Coronary artery (tissue), 2 donors: ENCODE measurements around the gene LPXN.

Experiments
- DNase-seq: peaks from one replicate; pipeline ENCODE4 v3.0.0-alpha.2; 2017; ENCODE audit warnings: low spot score
- H3K27ac ChIP-seq, 2 donors: fragments of 200-600 bp; sonication (generic); one replicate each; pipeline ENCODE4 v1.5.1; 2016 to 2019
- H3K4me3 ChIP-seq: fragments of 200-600 bp; sonication (generic); 2 replicates; pipeline ENCODE4 v1.5.1; 2016; ENCODE audit warnings: mild to moderate bottlenecking, moderate library complexity
- CTCF ChIP-seq: fragments of 200-600 bp; sonication (generic); IDR thresholded peaks from one replicate; pipeline ENCODE4 v1.5.1; 2019; ENCODE audit warnings: antibody characterized with exemption

Gene LPXN

DNA sequence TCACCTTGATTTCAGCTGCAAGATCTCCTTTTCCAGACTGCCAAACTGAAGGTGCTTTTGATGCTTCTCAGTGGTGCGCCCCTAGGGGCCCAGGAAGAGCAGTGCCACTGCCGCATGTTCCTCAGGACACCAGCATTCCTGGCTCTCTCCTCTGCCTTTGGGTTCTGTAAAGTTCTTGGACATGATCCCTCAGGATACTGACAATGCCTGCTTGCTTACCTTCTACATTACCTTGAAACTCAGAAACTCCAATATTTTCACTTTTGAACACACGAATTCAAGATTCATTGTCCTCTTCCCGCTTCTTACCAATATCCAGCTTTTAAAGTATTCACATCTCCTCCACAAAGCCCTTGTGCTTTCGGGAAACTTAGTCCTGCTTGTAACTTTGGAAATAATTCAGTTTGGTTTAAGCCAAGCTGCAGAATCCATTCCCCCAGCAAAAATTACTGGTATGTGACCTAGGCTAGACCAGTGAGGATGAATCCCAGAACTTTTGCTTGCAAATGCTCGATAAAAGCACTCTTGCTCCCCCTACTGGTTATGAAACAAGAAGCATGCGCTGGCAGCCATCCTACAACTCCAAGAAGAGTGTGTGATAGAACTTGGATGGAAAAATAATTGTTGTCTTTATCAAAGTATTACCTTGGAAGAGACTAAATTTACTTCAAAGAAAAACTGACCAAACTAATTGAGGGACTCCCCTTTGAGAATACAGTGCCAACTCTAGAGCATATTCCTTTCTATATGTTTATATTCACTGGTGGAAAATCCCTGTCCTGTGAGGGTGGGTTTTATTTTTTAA lies 51.2 kb downstream of the LPXN start:
- Histone ChIP-seq H3K27ac (peak overlapping the region in 1 of 2 donors; percentile 32), H3K4me3 (peak overlapping the region; percentile 40)
- peak; percentile 74 for DNase-seq
- no peak for TF ChIP-seq CTCF

DNA sequence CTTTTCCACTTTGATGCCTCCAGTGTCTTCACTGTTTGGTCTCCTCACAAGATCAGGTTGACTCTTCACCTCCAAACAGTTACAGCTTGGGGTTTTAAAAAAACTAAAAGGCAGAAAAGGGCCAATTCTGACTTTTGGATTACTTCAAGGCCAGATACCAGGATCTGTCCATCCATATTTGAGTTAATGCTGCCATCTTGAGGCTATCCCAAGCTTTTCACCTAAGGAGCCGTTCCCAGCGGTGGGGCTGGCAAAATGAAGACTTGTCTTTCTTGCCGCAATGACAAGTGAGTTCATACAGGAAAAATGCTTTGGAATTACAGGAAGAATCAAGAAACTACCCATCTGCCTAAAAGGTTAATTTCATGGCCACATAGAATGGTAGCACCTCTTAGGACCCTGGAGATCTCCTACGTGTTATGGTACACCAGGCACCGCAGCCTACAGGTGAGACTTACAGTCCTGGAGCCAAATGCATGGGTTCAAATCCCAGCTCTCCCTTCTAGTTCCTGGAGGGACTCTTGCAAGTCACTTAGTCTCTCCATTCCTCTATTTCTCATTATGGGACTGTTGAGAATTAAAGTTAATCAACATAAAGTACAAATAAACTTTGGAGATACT lies 61.8 kb downstream of the LPXN start:
- no peak for DNase-seq
- Histone ChIP-seq H3K27ac (no peak overlapping the region), H3K4me3 (no peak overlapping the region)
- peak; percentile 34 for TF ChIP-seq CTCF

- TF ChIP-seq CTCF: no peak
Observed at GRCh38 chr11:58511636-58512035, 64.0 kb downstream of the LPXN start.

DNA sequence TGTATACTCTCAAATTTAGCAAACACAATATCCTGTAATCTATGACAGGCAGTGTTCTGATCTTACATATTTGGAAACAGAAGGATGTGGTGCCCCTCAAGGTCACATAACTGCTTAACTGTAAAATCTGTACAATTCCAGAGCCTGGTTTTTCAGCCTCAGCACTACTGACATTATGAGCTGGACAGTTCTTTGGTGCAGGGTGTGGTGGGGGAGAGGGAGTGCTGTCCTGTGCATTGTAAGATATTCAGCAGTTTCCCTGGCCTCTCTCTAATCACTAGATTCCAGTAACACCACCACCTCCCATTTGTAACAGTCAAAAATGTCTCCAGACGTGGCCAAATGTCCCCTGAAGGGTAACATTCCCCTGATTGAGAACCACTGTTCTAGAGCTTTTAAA lies 65.9 kb downstream of the LPXN start:
- TF ChIP-seq CTCF: no peak
- Histone ChIP-seq H3K4me3 (no peak overlapping the region), H3K27ac (no peak overlapping the region)
- DNase-seq: no peak

More at GRCh38 chr11:58511636-58512035, 64.0 kb downstream of the LPXN start:
- no peak for DNase-seq
- Histone ChIP-seq H3K27ac (no peak overlapping the region), H3K4me3 (no peak overlapping the region)

DNA sequence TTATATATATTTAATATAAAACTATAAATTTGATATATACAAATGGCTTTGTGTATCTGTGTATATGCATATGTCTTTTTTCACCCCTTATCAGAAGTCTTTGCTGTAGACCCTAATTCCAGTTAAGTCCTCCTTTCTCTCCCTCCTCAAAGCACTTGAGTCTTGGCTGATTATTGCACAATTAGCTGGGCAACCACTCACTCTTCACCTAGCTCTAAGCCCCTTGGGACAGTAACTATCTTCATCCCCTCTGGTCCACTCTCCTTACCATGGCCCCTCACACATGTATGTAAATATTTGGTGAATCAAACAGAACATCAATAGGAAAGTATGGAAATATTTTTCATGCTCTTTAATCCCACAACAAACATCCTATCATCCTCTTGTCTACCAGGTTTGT lies 66.8 kb downstream of the LPXN start:
- H3K4me3 ChIP-seq: no peak overlapping the region
- no peak for TF ChIP-seq CTCF
- H3K27ac ChIP-seq: no peak overlapping the region
- no peak for DNase-seq

DNA sequence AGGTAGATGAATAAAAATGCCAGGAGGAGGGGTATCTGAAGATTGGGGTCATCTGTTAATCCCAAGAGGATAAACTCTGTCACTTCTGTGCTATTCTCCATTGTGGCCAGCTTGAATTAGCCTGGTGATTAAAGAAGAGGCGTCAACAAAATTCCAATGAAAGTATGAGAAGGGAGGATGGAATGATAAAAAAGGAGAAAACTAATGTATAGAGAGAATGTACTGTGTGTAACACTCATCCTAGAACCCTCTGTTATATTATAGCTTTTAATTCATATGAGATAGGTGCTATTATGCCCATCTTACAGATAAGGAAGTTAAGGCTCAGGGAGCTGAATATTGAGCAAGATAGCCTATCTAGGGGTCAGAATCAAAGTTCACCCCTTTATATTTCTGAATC lies 67.7 kb downstream of the LPXN start, which contains the start of gene OR5B21:
OR5B21 (minus strand) TSS at position 101 of the 400 bp plus-strand sequence; CDS start at position 101, 0 bp downstream.
- H3K4me3 ChIP-seq: no peak within 1 kb of the TSS
- no peak for TF ChIP-seq CTCF
- no peak for DNase-seq
- H3K27ac ChIP-seq: no peak within 1 kb of the TSS

DNA sequence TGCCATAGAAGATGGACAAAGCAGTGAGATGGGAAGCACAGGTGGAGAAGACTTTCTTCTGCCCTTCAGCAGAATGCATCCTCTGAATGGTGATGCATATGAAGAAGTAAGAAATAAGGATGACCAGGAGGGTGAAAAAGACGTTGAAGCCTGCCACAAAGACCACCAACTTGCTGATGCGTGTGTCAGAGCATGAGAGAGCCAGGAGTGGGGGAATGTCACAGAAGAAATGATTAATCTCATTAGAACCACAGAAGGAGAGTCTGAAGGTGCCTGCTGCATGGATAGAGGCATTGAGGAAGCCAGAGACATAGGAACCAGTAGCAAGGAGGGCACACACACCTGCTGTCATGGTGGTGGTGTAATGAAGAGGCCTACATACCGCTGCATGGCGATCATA lies 68.3 kb downstream of the LPXN start:
- Histone ChIP-seq H3K27ac (no peak overlapping the region), H3K4me3 (no peak overlapping the region)
- no peak for DNase-seq
- TF ChIP-seq CTCF: no peak
